ENCODE data around the gene DNM1L.
"Not testable (repeated sequence)": the region's sequence is repeated elsewhere in the genome, so short reads cannot be mapped to it uniquely, and the experiment has no call there.

DNM1L gene

GRCh38 chr12:32697445-32697844 is 18.3 kb downstream of the DNM1L start:
- no peak for DNase-seq (ENCODE audit: low read depth in 2 of 2)

GRCh38 chr12:32698285-32698684 is 19.2 kb downstream of the DNM1L start:
- DNase-seq (ENCODE audit: low read depth in 2 of 2), result no peak

- not testable (repeated sequence) for DNase-seq (ENCODE audit: low read depth in 2 of 2)
Measured at GRCh38 chr12:32699437-32699836, 20.3 kb downstream of the DNM1L start.

GRCh38 chr12:32702473-32702872 is 23.4 kb downstream of the DNM1L start:
- no peak for DNase-seq (ENCODE audit: low read depth in 2 of 2)

GRCh38 chr12:32702946-32703345 is 23.8 kb downstream of the DNM1L start:
- no peak for DNase-seq (ENCODE audit: low read depth in 2 of 2)

- no peak for DNase-seq (ENCODE audit: low read depth in 2 of 2)
Measured at GRCh38 chr12:32705783-32706182, 26.7 kb downstream of the DNM1L start.

GRCh38 chr12:32706335-32707024 is 27.4 kb downstream of the DNM1L start:
- no peak for DNase-seq (ENCODE audit: low read depth in 2 of 2)

- no peak for DNase-seq (ENCODE audit: low read depth in 2 of 2)
Measured at GRCh38 chr12:32708926-32709325, 29.8 kb downstream of the DNM1L start.

- no peak for DNase-seq (ENCODE audit: low read depth in 2 of 2)
Measured at GRCh38 chr12:32714772-32715171, 35.7 kb downstream of the DNM1L start.

GRCh38 chr12:32718926-32719325 is 39.8 kb downstream of the DNM1L start:
- no peak for DNase-seq (ENCODE audit: low read depth in 2 of 2)

- not testable (repeated sequence) for DNase-seq (ENCODE audit: low read depth in 2 of 2)
Measured at GRCh38 chr12:32725308-32725707, 46.2 kb downstream of the DNM1L start.

GRCh38 chr12:32726286-32726685 is 47.2 kb downstream of the DNM1L start:
- DNase-seq (ENCODE audit: low read depth in 2 of 2), result no peak

GRCh38 chr12:32727237-32727636 is 48.1 kb downstream of the DNM1L start:
- DNase-seq (ENCODE audit: low read depth in 2 of 2), result no peak

GRCh38 chr12:32734952-32735351 is 55.9 kb downstream of the DNM1L start:
- DNase-seq (ENCODE audit: low read depth in 2 of 2), result no peak

- DNase-seq (ENCODE audit: low read depth in 2 of 2), result no peak
Measured at GRCh38 chr12:32736445-32736844, 57.3 kb downstream of the DNM1L start.

GRCh38 chr12:32737715-32738114 is 58.6 kb downstream of the DNM1L start:
- no peak for DNase-seq (ENCODE audit: low read depth in 2 of 2)

GRCh38 chr12:32739279-32739678 is 60.2 kb downstream of the DNM1L start:
- DNase-seq (ENCODE audit: low read depth in 2 of 2), result no peak

- DNase-seq (ENCODE audit: low read depth in 2 of 2), result no peak
Measured at GRCh38 chr12:32742133-32742532, 63.0 kb downstream of the DNM1L start.

GRCh38 chr12:32743264-32743663 is 64.2 kb downstream of the DNM1L start:
- no peak for DNase-seq (ENCODE audit: low read depth in 2 of 2)

- no peak for DNase-seq (ENCODE audit: low read depth in 2 of 2)
Measured at GRCh38 chr12:32753605-32754004, 74.5 kb downstream of the DNM1L start.

- DNase-seq (ENCODE audit: low read depth in 2 of 2), result no peak
Measured at GRCh38 chr12:32754111-32754510, 75.0 kb downstream of the DNM1L start.

- peak; percentile 58 to 61 for DNase-seq (ENCODE audit: low read depth in 2 of 2)
Measured at GRCh38 chr12:32755051-32755653, 76.1 kb downstream of the DNM1L start.

- DNase-seq (ENCODE audit: low read depth in 2 of 2), result peak; percentile 74 to 84
Measured at GRCh38 chr12:32755654-32756475, 76.8 kb downstream of the DNM1L start, which contains the start of gene YARS2. Gene YARS2, minus strand, starts transcription at chr12:32755897. Its CDS starts 23 bp downstream, at chr12:32755874.

Data from stimulated activated CD8-positive, alpha-beta memory T cell treated with anti-CD3 and anti-CD28 coated beads, Interleukin-2, amount 100 ng/mL, for 48 hours (primary cell).